Femur (tissue), 1 donor: Measurements from ENCODE around the gene TMPRSS9.

ENCODE experiments used
- DNase-seq: peaks from one replicate; pipeline ENCODE4 v3.0.0-alpha.2; 2017

The TMPRSS9 gene

GRCh38 chr19:2329501-2329916 is 30.6 kb upstream of the TMPRSS9 start:
- DNase-seq = no peak

DNA sequence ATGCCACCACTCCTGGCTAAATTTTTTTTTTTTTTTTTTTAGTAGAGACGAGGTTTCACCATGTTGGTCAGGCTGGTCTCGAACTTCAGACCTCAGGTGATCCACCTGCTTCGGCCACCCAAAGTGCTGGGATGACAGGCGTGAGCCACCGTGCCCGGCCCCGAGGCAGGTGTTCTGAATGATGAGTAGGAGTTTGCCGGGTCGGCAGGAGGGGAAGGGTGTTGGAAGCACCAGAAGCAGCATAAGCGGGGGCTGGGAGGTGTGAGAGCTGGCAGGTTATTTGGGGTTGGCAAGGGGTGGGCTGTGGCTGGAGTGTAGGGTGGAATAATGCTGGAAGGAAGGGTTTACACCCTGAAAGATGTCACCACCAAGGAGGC is 29.8 kb upstream of the TMPRSS9 start:
- DNase-seq = no peak

GRCh38 chr19:2330632-2331284 is 29.3 kb upstream of the TMPRSS9 start:
- DNase-seq = no peak

DNA sequence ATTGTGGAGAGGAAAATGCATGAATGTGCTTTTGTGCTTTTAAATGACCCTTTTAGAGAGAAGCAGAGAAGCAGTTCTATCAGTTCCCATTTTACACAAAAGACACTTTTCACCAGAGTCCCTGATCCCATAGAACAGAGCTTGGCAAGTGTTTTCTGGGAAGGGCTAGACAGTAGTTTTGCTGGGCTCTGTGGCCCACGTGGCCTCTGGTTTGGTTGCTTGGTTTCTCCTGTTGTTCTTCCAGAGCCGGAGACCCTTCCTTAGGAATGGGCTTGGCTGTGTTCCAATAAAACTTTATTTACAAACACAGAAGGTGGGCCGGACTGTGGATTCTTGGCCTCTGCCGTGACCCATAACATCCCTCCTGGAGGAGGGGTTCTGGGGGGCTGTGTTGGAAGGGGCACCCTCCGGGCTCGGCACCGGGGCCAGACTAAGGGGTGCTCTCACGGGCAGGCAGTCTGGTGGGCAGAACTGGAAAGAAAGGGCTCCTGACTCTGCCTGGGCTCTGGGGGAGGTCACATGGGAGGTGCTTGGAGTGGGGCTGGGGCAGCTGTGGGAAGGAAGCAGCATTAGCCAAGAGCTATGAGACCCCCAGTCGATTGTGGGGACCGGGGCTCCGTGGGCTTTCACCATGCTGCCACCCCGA is 28.3 kb upstream of the TMPRSS9 start:
- DNase-seq = no peak

DNA sequence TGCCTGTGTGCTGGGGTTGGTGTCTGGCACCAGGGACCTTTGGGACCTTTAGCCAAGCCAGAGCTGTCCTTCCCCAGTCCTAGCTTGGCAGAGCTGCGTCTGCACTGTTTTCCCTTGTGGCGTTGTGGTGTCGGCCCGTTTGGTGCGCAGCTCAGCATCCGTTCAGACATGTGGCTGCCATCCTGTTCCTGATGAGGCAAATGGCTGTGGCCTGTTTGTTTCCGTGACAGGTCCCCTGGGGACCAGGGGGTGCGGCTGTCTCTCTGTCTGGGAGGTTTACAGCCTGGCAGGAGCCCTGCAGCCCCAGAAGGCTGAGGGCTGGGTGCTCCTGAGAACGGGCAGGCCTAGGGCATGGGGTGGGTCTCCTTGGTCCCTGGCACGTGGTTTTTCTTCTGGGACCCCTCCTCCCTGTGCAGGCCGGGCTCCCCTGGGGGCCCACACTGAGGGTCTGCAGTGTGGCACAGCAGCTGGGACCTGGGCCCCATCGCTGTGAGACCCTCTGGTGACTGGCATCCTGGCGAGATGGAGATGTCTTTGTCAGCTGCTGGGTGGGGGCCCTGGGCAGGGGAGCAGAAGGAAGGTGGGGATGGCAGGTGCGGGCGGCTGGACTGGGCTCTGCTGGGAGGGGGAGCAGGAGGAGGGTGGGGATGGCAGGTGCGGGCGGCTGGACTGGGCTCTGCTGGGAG is 27.6 kb upstream of the TMPRSS9 start:
- peak; percentile 69 for DNase-seq

DNA sequence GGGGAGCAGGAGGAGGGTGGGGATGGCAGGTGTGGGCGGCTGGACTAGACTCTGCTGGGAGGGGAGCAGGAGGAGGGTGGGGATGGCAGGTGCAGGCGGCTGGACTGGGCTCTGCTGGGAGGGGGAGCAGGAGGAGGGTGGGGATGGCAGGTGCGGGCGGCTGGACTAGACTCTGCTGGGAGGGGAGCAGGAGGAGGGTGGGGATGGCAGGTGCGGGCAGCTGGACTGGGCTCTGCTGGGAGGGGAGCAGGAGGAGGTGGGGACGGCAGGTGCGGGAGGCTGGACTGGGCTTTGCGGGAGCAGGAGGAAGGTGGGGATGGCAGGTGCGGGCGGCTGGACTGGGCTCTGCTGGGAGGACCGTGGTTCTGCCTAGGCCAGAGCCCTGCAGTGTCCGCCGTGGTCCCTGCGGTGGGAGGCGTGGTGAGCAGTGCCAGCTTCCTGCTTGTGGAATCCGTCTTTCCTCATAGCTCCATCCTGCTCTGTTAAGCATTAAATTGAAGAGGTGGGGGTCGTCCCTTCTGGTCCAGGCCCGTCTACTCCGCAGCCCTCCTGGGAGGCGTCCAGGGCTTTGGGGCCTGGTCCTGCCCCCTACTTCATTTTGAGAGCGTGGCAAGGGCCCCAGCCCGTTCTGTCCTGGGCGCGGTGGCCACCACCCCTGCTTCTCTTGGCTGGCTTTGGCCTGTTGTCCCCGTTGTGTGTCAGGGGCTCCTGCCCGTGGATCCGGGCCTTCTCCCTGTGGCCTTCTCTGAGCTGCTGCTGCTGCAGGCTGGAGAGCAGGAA is 26.8 kb upstream of the TMPRSS9 start:
- DNase-seq = peak; percentile 78

DNA sequence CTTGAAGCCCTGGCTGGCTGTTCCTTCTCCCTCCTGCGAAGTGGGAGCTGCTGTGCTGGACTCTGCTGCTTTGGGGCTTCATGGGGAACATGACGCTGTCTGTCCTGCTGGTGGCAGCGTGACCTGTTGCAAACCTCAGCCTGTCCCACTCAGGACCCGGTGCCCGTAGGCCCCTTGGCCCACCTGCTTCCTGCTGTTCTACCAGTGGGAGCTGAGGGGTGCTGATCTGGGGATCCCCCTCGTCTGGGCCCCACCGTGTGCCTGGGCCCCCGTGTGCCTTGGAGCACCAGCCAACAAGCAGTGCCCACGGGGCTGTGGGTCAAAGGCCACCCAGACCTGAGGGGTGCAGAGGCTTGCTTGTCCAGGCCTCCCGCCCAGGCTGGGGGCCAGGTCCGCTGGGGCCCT is 26.3 kb upstream of the TMPRSS9 start:
- DNase-seq = no peak

- no peak for DNase-seq
Measured at GRCh38 chr19:2334426-2334825, 25.6 kb upstream of the TMPRSS9 start.

DNA sequence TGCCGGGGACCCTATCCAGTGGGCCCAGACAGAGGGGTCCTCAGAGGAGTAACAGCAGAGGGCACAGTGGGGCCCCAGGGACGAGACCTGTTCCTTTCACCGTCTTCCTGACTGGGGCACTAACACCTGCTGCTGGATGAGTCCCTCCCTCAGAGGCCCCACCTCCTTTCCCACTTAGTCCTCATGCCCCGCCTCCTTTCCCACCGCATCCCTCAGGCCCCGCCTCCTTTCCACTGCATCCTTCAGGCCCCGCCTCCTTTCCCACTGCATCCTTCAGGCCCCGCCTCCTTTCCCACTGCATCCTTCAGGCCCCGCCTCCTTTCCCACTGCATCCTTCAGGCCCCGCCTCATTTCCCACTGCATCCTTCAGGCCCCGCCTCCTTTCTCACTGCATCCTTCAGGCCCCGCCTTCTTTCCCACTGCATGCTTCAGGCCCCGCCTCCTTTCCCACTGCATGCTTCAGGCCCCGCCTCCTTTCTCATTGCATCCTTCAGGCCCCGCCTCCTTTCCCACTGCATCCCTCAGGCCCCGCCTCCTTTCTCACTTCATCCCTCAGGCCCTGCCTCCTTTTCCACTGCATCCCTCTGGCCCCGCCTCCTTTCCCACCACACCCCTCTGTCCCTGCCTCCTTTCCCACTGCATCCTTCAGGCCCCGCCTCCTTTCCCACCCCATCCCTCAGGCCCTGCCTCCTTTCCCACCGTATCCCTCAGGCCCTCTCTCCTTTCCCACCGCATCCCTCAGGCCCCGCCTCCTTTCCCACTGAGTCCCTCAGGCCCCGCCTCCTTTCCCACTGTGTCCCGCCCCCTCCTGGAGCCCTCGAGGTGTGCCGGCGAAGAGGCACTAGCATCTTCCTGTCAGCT is 24.8 kb upstream of the TMPRSS9 start:
- DNase-seq = no peak

DNA sequence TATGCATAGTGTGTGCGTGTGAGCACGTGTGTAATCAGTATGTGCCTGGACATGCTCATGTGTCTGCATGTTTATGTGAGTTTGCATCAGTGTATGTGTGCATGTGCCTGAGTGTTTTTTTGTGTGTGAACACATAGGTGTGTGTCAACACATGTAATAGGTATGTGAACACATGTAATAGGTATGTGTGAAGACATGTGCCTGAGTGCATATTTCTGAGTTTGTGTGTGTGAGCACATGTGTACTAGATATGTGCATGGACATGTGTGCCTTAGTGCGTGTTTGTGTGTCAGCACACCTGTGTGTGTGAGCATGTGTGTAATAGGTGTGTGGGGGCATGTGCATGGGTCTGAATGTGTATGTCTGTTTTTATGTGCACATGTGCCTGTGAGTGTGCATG is 24.2 kb upstream of the TMPRSS9 start:
- no peak for DNase-seq

DNA sequence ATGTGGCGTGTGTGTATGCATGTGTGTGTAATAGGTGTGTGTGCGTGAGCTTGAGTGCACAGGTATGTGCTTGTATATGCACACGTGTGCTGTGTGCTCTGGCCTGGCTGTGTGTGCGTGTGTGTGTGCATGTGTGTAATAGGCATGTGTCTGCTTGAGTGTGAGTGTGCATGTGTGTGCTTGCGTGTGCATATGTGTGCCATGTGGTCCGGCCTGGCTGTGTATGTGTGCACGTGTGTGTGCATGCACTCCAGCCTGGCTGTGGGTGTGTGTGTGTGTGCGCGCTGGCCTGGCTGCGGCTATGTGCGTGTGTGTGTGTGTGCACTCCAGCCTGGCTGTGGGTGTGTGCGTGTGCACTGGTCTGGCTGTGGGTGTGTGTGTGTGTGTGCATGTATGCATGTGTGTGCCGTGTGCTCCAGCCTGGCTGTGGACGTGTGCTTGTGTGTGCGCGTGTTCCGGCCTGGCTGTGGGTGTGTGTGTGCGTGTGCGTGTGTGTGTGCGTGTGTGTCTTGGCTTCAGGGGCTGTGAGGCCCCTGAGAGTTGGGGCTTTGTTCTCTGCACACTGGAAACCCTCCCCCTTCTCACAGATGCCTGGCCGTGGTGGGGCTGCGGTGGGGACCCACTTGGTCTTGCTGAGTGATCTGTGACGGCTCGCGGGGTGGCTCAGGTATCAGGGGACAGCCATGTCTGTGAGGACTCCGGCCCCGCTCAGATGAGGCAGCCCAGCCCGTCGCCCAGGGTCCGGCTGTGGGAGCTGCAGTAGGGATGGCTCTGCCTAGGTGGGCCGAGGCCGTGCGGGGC is 23.3 kb upstream of the TMPRSS9 start:
- DNase-seq = no peak

DNA sequence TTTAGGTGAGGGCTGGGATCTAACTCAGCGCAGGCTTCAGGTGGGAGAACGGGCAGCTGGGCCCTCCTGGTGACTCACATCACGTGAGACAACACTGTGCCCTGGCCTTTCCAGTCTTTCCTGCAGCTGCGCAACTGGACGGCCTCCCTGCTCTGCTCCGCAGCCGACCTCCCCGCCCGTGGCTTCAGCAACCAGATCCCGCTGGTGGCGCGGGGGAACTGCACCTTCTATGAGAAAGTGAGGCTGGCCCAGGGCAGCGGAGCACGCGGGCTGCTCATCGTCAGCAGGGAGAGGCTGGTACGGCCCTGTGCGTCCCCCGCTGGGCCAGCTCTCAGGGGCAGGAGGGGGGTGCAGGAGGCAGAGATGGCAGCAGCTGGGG is 22.7 kb upstream of the TMPRSS9 start:
- DNase-seq = peak; percentile 77

DNA sequence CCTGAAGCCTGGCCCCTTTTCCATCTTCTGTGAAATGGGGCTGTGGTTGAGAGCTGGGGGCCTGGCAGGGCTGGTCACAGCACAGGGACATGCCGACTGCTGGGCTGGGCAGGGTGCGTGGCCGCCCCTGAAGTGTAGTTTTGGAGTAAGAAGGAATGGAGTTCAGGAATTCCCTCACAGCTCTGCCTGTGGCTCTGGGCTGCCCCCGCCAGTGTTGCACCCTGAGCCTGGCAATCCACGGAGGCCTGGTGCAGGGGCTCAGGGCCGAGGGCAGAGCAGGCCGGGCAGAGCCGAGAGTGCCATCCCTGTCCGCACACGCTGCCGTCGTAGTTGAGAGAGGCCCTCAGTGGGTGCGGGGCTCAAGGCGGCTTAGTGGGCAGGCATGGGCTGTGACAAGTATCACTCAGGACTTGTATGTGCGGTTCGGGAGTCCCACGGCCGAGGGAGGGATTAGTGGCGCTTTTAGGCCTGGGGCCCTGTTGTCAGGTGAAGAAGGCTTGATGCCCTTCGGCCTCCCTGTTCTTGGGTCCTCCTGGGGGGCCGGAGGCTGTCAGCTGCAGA is 21.9 kb upstream of the TMPRSS9 start:
- DNase-seq = no peak

DNA sequence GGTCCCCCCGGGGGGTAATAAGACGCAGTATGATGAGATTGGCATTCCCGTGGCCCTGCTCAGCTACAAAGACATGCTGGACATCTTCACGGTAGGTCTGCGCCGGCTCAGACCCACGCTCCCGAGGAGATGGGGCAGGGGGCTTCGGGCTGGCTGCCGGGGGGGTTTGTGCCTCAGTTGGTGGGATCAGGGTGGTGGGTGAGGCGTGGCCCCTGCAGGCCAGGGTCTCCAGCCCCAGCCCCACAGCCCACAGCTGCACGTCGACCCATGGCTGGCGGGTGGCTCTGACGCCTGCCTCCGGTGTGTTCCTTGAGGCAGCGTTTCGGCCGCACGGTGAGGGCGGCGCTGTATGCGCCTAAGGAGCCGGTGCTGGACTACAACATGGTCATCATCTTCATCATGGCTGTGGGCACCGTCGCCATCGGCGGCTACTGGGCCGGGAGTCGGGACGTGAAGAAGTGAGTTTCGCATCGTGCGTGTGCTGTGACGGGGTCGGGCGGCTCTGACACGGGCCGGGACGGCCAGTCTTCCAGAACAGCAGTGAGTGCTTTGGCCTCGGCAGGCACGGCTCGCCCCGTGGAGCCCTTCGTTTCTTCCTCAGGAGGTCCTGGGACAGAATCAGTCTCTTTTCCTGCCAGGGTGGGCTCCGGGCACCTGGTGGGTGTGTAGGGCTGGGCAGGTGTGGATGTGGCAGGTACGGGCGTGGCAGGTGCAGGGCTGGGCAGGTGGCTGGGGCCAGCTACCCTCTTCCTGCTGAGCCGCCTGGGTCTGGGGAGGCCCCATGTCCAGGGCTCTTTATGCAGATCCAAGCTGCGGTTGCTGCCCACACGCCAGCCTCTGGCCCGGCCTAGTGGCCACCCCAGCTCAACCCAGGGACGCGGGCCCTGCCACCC is 21.1 kb upstream of the TMPRSS9 start:
- DNase-seq = no peak

DNA sequence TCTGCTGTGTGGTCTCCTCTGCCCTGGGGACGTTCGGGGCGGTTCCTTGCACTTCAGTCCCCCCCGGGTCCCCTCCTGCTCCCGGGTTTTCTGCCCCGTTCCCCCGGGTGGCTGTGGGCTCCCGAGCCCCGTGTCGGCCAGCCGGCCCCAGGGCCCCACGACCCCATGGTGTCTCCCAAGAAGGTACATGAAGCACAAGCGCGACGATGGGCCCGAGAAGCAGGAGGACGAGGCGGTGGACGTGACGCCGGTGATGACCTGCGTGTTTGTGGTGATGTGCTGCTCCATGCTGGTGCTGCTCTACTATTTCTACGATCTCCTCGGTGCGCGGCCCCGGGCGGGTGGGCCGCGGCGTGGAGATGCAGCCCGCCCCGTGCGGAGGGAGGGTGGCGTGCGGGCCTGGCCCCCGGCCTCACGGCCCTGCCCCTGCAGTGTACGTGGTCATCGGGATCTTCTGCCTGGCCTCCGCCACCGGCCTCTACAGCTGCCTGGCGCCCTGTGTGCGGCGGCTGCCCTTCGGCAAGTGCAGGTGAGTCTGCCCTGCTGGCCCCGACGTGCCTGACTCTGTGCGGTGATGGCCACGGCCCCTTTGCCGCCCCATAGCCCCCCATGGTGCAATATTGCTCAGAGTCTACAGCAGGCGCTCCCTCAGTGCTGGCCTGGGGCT is 20.3 kb upstream of the TMPRSS9 start:
- no peak for DNase-seq

DNA sequence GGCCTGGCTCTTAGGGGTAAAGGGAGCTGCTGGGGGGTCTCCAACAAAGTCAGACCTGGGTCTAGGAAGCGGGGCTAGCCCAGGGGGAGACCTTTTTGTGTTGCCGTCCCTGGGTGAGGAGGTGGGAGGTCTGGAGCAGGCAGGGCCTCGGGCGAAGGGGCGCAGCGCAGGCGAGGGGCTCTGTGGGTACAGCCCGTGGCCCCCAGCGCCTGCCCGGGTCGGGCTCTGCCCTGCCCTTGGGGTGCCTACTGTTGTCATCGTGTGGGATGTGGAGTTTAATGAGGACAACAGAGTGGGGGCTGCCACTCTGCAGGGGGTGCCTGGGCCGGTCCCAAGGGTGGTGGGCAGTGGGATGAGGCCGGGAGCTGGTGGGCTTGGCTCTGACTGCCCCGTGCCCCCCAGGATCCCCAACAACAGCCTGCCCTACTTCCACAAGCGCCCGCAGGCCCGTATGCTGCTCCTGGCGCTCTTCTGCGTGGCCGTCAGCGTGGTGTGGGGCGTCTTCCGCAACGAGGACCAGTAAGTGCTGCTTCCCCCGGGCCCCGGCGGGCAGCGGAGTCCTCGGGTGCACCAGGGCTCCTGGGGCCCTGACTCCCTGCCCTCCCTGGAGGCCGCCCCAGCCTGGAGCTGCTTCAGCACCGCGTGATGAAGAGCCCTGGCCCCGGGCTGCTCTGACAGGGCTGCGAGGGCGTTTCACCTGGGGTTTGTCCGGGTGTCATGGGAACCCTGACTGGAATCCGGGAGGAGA is 19.4 kb upstream of the TMPRSS9 start:
- no peak for DNase-seq

DNA sequence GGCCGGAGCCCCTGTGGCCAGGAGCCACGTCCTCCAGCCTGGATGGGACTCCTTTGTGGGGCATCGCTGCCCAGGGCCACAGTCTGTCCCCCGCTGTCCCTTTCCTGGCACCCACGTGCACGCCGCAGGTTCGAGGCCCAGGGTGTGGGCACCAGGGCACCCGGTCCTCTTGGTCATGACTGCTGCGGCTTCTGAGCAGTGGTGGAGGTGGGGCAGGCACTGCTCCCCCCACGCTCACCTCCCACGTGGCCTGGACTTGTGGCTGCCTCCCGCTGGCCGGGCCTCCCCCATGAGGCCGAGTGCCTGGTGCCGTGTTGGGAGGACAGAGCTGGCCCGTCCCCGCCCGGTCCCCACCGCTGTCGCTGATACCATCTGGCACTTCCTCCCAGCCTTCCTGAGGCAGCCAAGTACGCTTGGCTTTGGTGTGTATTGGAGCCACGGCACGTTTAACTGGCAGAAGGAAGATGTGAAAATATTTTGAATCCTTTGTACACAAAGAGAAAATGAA is 18.8 kb upstream of the TMPRSS9 start:
- no peak for DNase-seq

GRCh38 chr19:2341982-2342381 is 18.1 kb upstream of the TMPRSS9 start:
- no peak for DNase-seq
